Neural cell (in vitro differentiated cells): ENCODE results near the gene AKR7A2.

Source experiments
- EP300 ChIP-seq: fragments of 450-650 bp; conservative IDR thresholded peaks from 2 replicates; pipeline ENCODE4 v1.6.1; 2014; ENCODE audit warnings: antibody characterized with exemption, mild to moderate bottlenecking, moderate library complexity; ENCODE audit not compliant: poor library complexity, severe bottlenecking
- EZH2 ChIP-seq: fragments of 200-600, 300-800 bp; shearing (Covaris generic), sonication (generic); IDR thresholded peaks from 2 replicates; pipeline ENCODE4 v1.6.1; 2014; ENCODE audit warnings: antibody characterized with exemption, low read length, borderline replicate concordance, mild to moderate bottlenecking; ENCODE audit not compliant: insufficient read depth, poor library complexity, severe bottlenecking
- RAD21 ChIP-seq: fragments of 450-650 bp; conservative IDR thresholded peaks from 2 replicates; pipeline ENCODE4 v1.6.1; 2014; ENCODE audit warnings: antibody characterized with exemption, mild to moderate bottlenecking, moderate library complexity
- TF ChIP-seq, protein P1 (sequence below): fragments of 450-650 bp; IDR thresholded peaks from 2 replicates; pipeline ENCODE4 v1.5.1; 2014; ENCODE audit warnings: antibody characterized with exemption, mild to moderate bottlenecking, moderate library complexity; ENCODE audit not compliant: poor library complexity, severe bottlenecking

DNA sequence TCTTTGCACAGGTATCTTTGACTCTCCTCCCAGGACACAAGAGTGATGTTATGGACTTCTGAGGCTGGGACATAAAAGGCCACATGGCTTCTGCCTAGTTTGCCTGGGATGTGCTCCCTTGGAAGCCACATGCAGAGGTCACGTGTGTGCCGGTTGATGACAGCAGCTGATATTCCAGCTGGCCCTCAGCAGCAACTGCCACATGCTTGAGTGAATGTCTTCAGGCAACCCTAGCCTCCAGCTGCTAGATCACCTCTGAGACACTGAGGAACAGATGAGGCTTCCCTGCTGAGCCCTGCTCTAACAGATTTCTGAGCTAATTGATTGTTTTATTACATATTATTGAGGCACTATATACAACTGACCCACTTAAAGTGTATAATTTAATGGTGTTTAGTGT lies 11.7 kb downstream of the AKR7A2 start:
- TF ChIP-seq EZH2 = no peak
- TF ChIP-seq, protein P1, sequence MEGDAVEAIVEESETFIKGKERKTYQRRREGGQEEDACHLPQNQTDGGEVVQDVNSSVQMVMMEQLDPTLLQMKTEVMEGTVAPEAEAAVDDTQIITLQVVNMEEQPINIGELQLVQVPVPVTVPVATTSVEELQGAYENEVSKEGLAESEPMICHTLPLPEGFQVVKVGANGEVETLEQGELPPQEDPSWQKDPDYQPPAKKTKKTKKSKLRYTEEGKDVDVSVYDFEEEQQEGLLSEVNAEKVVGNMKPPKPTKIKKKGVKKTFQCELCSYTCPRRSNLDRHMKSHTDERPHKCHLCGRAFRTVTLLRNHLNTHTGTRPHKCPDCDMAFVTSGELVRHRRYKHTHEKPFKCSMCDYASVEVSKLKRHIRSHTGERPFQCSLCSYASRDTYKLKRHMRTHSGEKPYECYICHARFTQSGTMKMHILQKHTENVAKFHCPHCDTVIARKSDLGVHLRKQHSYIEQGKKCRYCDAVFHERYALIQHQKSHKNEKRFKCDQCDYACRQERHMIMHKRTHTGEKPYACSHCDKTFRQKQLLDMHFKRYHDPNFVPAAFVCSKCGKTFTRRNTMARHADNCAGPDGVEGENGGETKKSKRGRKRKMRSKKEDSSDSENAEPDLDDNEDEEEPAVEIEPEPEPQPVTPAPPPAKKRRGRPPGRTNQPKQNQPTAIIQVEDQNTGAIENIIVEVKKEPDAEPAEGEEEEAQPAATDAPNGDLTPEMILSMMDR = no peak
- no peak for TF ChIP-seq RAD21
- TF ChIP-seq EP300 = no peak
